RWPE2 (cell line): ENCODE results near the gene KLF14.
A peak's percentile ranks its signal among the peaks of the same experiment; 100 is the strongest.
"Not testable (repeated sequence)": the region's sequence is repeated elsewhere in the genome, so short reads cannot be mapped to it uniquely, and the experiment has no call there.

Source experiments
- ATAC-seq: fragments of 200-7000 bp; cut with Tn5 transposase; 3 replicates; pipeline ENCODE4 v1.9.1; 2021; ENCODE audit warnings: low read depth
- DNase-seq: peaks from one replicate; pipeline ENCODE4 v3.0.0-alpha.2; 2020; ENCODE audit warnings: low spot score
- H3K27ac ChIP-seq: fragments of 450-650 bp; 2 replicates; pipeline ENCODE4 v1.5.1; 2017; ENCODE audit warnings: mild to moderate bottlenecking; ENCODE audit not compliant: poor library complexity, severe bottlenecking
- H3K27me3 ChIP-seq: fragments of 250-450 bp; sonication (Bioruptor Pico); 2 replicates; pipeline ENCODE4 v1.5.1; 2021; ENCODE audit warnings: mild to moderate bottlenecking, moderate library complexity; ENCODE audit not compliant: insufficient read depth, poor library complexity, severe bottlenecking
- H3K36me3 ChIP-seq: fragments of 250-450 bp; sonication (Bioruptor Pico); 2 replicates; pipeline ENCODE4 v1.5.1; 2020; ENCODE audit warnings: low read depth, mild to moderate bottlenecking, moderate library complexity
- H3K4me1 ChIP-seq: fragments of 250-450 bp; sonication (Bioruptor Pico); 2 replicates; pipeline ENCODE4 v1.5.1; 2021; ENCODE audit warnings: mild to moderate bottlenecking, moderate library complexity; ENCODE audit not compliant: insufficient read depth, poor library complexity, severe bottlenecking
- H3K4me3 ChIP-seq: fragments of 250-450 bp; sonication (Bioruptor Pico); 2 replicates; pipeline ENCODE4 v1.5.1; 2021; ENCODE audit warnings: mild to moderate bottlenecking, moderate library complexity; ENCODE audit not compliant: severe bottlenecking
- H3K9me3 ChIP-seq: fragments of 250-450 bp; sonication (Bioruptor Pico); 2 replicates; pipeline ENCODE4 v1.5.1; 2021; ENCODE audit warnings: mild to moderate bottlenecking, moderate library complexity; ENCODE audit not compliant: severe bottlenecking
- TF ChIP-seq, protein P1 (sequence below): fragments of 450-650 bp; IDR thresholded peaks from one replicate; pipeline ENCODE4 v1.5.1; 2017; ENCODE audit warnings: mild to moderate bottlenecking, moderate library complexity; ENCODE audit not compliant: poor library complexity, severe bottlenecking

KLF14 gene

DNA sequence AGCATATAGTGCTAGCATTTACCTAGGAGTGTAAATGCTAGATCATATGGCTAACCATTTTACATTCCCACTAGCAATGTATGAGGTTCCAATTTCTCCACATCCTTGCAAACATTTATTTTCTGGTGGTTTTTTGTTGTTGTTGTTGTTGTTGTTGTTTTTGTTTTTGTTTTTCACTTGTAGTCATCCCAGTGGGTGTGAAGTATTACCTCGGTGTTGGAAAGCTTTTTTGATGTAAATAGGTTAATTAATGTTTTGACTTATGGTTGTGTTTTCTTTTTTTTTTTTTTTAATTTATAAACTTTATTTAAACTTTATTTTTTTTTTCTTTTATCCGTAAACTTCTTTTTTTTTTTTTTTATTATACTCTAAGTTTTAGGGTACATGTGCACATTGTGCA lies 32.4 kb downstream of the KLF14 start:
- peaks cover 5% of the 10 kb centered on the region for H3K27me3 ChIP-seq
- DNase-seq (no peak), ATAC-seq (no peak)
- H3K27ac ChIP-seq, result no peak overlapping the region
- no peaks in the 10 kb centered on the region for H3K9me3 ChIP-seq
- TF ChIP-seq, protein P1, sequence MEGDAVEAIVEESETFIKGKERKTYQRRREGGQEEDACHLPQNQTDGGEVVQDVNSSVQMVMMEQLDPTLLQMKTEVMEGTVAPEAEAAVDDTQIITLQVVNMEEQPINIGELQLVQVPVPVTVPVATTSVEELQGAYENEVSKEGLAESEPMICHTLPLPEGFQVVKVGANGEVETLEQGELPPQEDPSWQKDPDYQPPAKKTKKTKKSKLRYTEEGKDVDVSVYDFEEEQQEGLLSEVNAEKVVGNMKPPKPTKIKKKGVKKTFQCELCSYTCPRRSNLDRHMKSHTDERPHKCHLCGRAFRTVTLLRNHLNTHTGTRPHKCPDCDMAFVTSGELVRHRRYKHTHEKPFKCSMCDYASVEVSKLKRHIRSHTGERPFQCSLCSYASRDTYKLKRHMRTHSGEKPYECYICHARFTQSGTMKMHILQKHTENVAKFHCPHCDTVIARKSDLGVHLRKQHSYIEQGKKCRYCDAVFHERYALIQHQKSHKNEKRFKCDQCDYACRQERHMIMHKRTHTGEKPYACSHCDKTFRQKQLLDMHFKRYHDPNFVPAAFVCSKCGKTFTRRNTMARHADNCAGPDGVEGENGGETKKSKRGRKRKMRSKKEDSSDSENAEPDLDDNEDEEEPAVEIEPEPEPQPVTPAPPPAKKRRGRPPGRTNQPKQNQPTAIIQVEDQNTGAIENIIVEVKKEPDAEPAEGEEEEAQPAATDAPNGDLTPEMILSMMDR, result no peak
- no peak overlapping the region for H3K4me3 ChIP-seq
- no peaks in the 10 kb centered on the region for H3K4me1 ChIP-seq
- no peaks in the 10 kb centered on the region for H3K36me3 ChIP-seq

DNA sequence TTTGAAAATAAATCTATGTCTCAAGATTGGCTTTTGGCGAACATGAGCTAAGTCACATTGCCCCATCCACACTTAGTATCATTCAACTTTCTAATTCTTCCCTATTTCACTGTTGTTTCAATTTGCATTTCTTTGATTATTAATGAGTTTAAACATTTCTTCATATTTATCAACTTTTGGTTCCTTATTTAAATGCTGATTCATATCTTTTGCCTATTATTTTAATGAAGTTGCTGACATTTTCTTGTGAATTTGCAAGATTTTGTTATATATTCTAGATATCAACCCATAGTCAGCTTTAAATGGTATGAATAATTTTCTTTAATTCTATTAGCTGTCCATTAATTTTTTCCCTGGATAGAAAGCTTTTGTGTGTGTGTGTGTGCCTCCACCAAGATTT lies 33.2 kb downstream of the KLF14 start:
- peaks cover 5% of the 10 kb centered on the region for H3K27me3 ChIP-seq
- no peaks in the 10 kb centered on the region for H3K4me1 ChIP-seq
- no peaks in the 10 kb centered on the region for H3K36me3 ChIP-seq
- ATAC-seq (no peak), DNase-seq (no peak)
- TF ChIP-seq, protein P1, result no peak
- H3K9me3 ChIP-seq, result no peaks in the 10 kb centered on the region
- no peak overlapping the region for H3K4me3 ChIP-seq
- H3K27ac ChIP-seq, result no peak overlapping the region

DNA sequence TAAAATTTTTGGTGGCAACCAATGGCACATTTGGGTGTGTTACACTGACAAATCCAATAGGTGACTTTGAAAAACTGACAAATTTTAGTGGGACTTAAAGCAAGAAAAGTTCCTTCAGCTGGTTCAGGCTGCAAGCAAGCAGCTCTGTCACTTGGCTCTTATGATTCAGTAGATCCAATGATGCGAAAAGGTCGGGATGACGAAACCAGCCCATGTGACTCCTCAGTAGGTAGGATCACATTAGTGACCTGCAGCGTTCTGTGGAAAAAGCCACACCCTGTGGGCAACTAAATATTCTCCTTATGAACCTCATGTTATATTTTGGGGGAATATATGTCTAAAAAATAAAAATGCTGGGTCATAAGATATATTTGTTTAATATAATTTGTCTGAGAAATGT lies 34.3 kb downstream of the KLF14 start:
- Histone ChIP-seq H3K36me3 (no peaks in the 10 kb centered on the region), H3K27me3 (peaks cover 5% of the 10 kb centered on the region), H3K4me3 (no peak overlapping the region), H3K27ac (no peak overlapping the region), H3K9me3 (no peaks in the 10 kb centered on the region), H3K4me1 (no peaks in the 10 kb centered on the region)
- TF ChIP-seq, protein P1, result no peak
- ATAC-seq (no peak), DNase-seq (no peak)

DNA sequence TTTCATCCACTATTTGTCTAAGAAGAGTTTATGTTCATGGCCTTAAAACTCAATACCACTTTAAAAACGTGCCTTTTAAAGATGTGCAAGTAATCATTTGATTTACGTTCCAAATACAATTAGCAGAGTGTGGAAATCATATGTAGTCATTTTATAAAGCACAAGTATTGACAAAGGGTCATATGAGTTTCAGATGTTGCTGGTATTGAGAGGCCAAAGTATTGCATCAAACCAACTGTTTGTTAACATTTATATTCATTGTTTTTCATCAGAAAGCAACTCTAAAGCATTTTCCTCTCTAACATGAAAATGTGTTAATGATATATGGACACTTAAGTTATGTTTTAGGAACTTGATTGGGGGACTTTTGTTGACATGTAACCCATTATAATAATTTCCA lies 36.2 kb downstream of the KLF14 start:
- ATAC-seq, result no peak
- no peaks in the 10 kb centered on the region for H3K9me3 ChIP-seq
- H3K27ac ChIP-seq, result no peak overlapping the region
- H3K4me3 ChIP-seq, result no peak overlapping the region
- DNase-seq, result no peak
- no peaks in the 10 kb centered on the region for H3K4me1 ChIP-seq
- TF ChIP-seq, protein P1, result no peak
- H3K36me3 ChIP-seq, result no peaks in the 10 kb centered on the region
- H3K27me3 ChIP-seq, result no peaks in the 10 kb centered on the region

- no peaks in the 10 kb centered on the region for H3K36me3 ChIP-seq
- H3K27ac ChIP-seq, result no peak overlapping the region
- 0 out of 3 replicates have a peak, but pooled peaks have one; percentile 31 for ATAC-seq
- no peak overlapping the region for H3K4me3 ChIP-seq
- no peaks in the 10 kb centered on the region for H3K27me3 ChIP-seq
- H3K9me3 ChIP-seq, result peaks cover 4% of the 10 kb centered on the region
- H3K4me1 ChIP-seq, result no peaks in the 10 kb centered on the region
- no peak for DNase-seq
- TF ChIP-seq, protein P1, result peak; percentile 79
Measured at GRCh38 chr7:130695840-130696239, 38.2 kb downstream of the KLF14 start.

DNA sequence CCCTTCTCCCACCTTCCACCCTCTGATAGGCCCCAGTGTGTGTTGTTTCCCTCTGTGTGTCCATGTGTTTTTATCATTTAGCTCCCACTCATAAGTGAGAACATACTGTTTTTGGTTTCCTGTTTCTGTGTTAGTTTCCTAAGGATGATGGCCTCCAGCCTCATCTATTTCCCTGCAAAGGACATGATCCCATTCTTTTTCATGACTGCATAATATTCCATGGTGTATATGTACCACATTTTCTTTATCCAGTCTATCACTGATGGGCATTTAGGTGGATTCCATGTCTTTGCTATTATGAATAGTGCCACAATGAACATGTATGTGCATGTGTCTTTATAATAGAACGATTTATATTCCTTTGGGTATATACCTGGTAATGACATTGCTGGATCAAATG lies 41.6 kb downstream of the KLF14 start:
- not testable (repeated sequence) for H3K27ac ChIP-seq, ATAC-seq, H3K27me3 ChIP-seq, DNase-seq, H3K4me1 ChIP-seq, H3K4me3 ChIP-seq, H3K9me3 ChIP-seq, H3K36me3 ChIP-seq
